H1 (cell line): ENCODE results near the gene ZGLP1. TPM values are rescaled to one million over a fixed set of nuclear protein-coding genes. Genes with fewer than 3 reads are reported as not detected.

ENCODE experiments used
- CTCF ChIA-PET: fragments of 300-600 bp; sonication (Branson Sonifier 250); formaldehyde crosslinking; loops from one replicate; lab custom pipeline; 2021; ENCODE audit not compliant: partially characterized antibody; lab: Charles Lee
- POLR2A ChIA-PET: fragments of 300-600 bp; sonication (Branson Sonifier 250); formaldehyde crosslinking; loops from one replicate; lab custom pipeline; 2021; ENCODE audit warnings: inconsistent platforms; ENCODE audit not compliant: partially characterized antibody; lab: Charles Lee
- DNase-seq, 2 experiments: peaks; one replicate each; pipeline versions ENCODE4 v3.0.0 to v3.0.0-alpha.2; 2010 to 2022; ENCODE audit warnings: low spot score in 2 of 2, low read depth in 1 of 2, mixed read lengths in 1 of 2
- FAIRE-seq: peaks from 2 replicates; lab custom pipeline; 2011; peaks lifted over from hg19 to GRCh38; lab: Jason Lieb, UNC
- H2AFZ ChIP-seq: 2 replicates; pipeline ENCODE4 v1.8.1; 2012; ENCODE audit warnings: low read length, inconsistent platforms
- H2AK5ac ChIP-seq: 2 replicates; pipeline ENCODE4 v1.6.1; 2013; ENCODE audit warnings: low read depth, low read length
- H2BK120ac ChIP-seq: replicated peaks from 2 replicates; pipeline ENCODE3; 2013; ENCODE audit warnings: low read depth, low read length, inconsistent platforms
- H2BK12ac ChIP-seq: 2 replicates; pipeline ENCODE4 v1.6.1; 2013; ENCODE audit warnings: low read depth, low read length
- H2BK15ac ChIP-seq: 2 replicates; pipeline ENCODE4 v1.6.1; 2013; ENCODE audit warnings: low read length
- H2BK20ac ChIP-seq: 2 replicates; pipeline ENCODE4 v1.6.1; 2013; ENCODE audit warnings: low read length
- H2BK5ac ChIP-seq: 2 replicates; pipeline ENCODE4 v1.6.1; 2013; ENCODE audit warnings: low read depth, low read length
- H3K14ac ChIP-seq: 2 replicates; pipeline ENCODE4 v1.6.1; 2013; ENCODE audit warnings: inconsistent platforms; ENCODE audit not compliant: insufficient read length
- H3K18ac ChIP-seq: 2 replicates; pipeline ENCODE4 v1.6.1; 2013; ENCODE audit warnings: low read length; ENCODE audit errors: extremely low read depth
- H3K23ac ChIP-seq: 2 replicates; pipeline ENCODE4 v1.6.1; 2013; ENCODE audit warnings: inconsistent platforms; ENCODE audit not compliant: insufficient read length
- H3K23me2 ChIP-seq: 2 replicates; pipeline ENCODE4 v1.6.1; 2013; ENCODE audit warnings: low read depth, low read length
- H3K27ac ChIP-seq: 2 replicates; pipeline ENCODE4 v1.6.1; 2011; ENCODE audit warnings: low read depth, low read length, inconsistent platforms
- H3K27me3 ChIP-seq, 4 experiments: replicated peaks in 1 of 4; 1 replicate in 1 of 4; 2 replicates in 3 of 4; pipeline versions ENCODE4 v1.6.1 to v1.8.1; 2011 to 2013; ENCODE audit warnings: low read length in 3 of 4, mild to moderate bottlenecking in 3 of 4, inconsistent platforms in 2 of 4, mixed read lengths in 2 of 4, moderate library complexity in 1 of 4; ENCODE audit not compliant: control insufficient read depth in 3 of 4, insufficient read depth in 3 of 4; ENCODE audit errors: extremely low read depth in 1 of 4
- H3K36me3 ChIP-seq, 4 experiments: 2 replicates each; pipeline versions ENCODE4 v1.6.1 to v1.8.1; 2011 to 2013; ENCODE audit warnings: mild to moderate bottlenecking in 4 of 4, low read length in 3 of 4, moderate library complexity in 2 of 4, control low read depth in 1 of 4, inconsistent platforms in 1 of 4; ENCODE audit not compliant: insufficient read depth in 4 of 4, control insufficient read depth in 2 of 4
- H3K4ac ChIP-seq: replicated peaks from 2 replicates; pipeline ENCODE3; 2013; ENCODE audit warnings: low read length, low read depth, mixed read lengths, inconsistent platforms; ENCODE audit not compliant: insufficient read length
- H3K4me1 ChIP-seq, 4 experiments: replicated peaks in 1 of 4; 1 replicate in 1 of 4; 2 replicates in 3 of 4; pipeline versions ENCODE4 v1.6.1 to v1.8.1; 2011 to 2013; ENCODE audit warnings: low read length in 3 of 4, inconsistent platforms in 2 of 4, mixed read lengths in 1 of 4; ENCODE audit not compliant: insufficient read depth in 4 of 4, control insufficient read depth in 3 of 4
- H3K4me2 ChIP-seq, 2 experiments: 2 replicates each; pipeline versions ENCODE4 v1.6.1 to v1.8.1; 2011 to 2013; ENCODE audit warnings: low read depth in 2 of 2, low read length in 2 of 2, control low read depth in 1 of 2, inconsistent platforms in 1 of 2, mild to moderate bottlenecking in 1 of 2; ENCODE audit not compliant: insufficient read depth in 1 of 2
- H3K4me3 ChIP-seq, 4 experiments: fragments of 200-600, 300-600 bp in 1 of 4; sonication (generic), shearing (Covaris generic), sonication (Bioruptor Twin) in 1 of 4; 2 replicates each; pipeline versions ENCODE4 v1.5.1 to v1.8.1; 2011 to 2016; ENCODE audit warnings: low read length in 4 of 4, low read depth in 3 of 4, control low read depth in 2 of 4, inconsistent platforms in 2 of 4, mild to moderate bottlenecking in 2 of 4, mixed read lengths in 1 of 4, moderate library complexity in 1 of 4; ENCODE audit not compliant: insufficient read depth in 2 of 4; ENCODE audit errors: extremely low read depth in 1 of 4
- H3K56ac ChIP-seq: replicated peaks from 2 replicates; pipeline ENCODE3; 2013; ENCODE audit warnings: low read depth, mild to moderate bottlenecking, mixed read lengths, low read length, inconsistent platforms; ENCODE audit not compliant: insufficient read length
- H3K79me1 ChIP-seq: 2 replicates; pipeline ENCODE4 v1.6.1; 2013; ENCODE audit warnings: low read depth, low read length, control low read depth
- H3K79me2 ChIP-seq, 2 experiments: 2 replicates each; pipeline versions ENCODE4 v1.6.1 to v1.8.1; 2012 to 2013; ENCODE audit warnings: low read length in 2 of 2, mild to moderate bottlenecking in 2 of 2, inconsistent platforms in 1 of 2; ENCODE audit not compliant: insufficient read depth in 2 of 2, control insufficient read depth in 1 of 2
- H3K9ac ChIP-seq, 4 experiments: replicated peaks in 1 of 4; 1 replicate in 1 of 4; 2 replicates in 3 of 4; pipeline versions ENCODE4 v1.6.1 to v1.8.1; 2011 to 2013; ENCODE audit warnings: low read depth in 3 of 4, low read length in 3 of 4, control low read depth in 2 of 4, mild to moderate bottlenecking in 2 of 4, moderate library complexity in 2 of 4, inconsistent platforms in 1 of 4; ENCODE audit errors: extremely low read depth in 1 of 4
- H3K9me3 ChIP-seq, 2 experiments: 2 replicates each; pipeline versions ENCODE4 v1.6.1 to v1.8.1; 2012 to 2013; ENCODE audit warnings: mild to moderate bottlenecking in 2 of 2, moderate library complexity in 2 of 2, control low read depth in 1 of 2, inconsistent platforms in 1 of 2, low read depth in 1 of 2, low read length in 1 of 2, mixed read lengths in 1 of 2; ENCODE audit not compliant: insufficient read depth in 2 of 2
- H4K20me1 ChIP-seq, 2 experiments: replicated peaks in 1 of 2; 2 replicates each; pipeline versions ENCODE3 to v1.8.1; 2011 to 2013; ENCODE audit warnings: inconsistent platforms in 2 of 2, low read length in 2 of 2, mild to moderate bottlenecking in 1 of 2; ENCODE audit not compliant: insufficient read depth in 2 of 2, control insufficient read depth in 1 of 2
- H4K5ac ChIP-seq: 2 replicates; pipeline ENCODE4 v1.6.1; 2013; ENCODE audit warnings: low read length, low read depth, mixed read lengths, inconsistent platforms; ENCODE audit not compliant: insufficient read length
- H4K8ac ChIP-seq: 2 replicates; pipeline ENCODE4 v1.8.0; 2013; ENCODE audit warnings: mild to moderate bottlenecking, moderate library complexity, low read length, inconsistent platforms; ENCODE audit not compliant: insufficient read depth; ENCODE audit errors: extremely low read depth
- H4K91ac ChIP-seq: replicated peaks from 2 replicates; pipeline ENCODE3; 2013; ENCODE audit warnings: low read length, mixed read lengths, inconsistent platforms; ENCODE audit not compliant: insufficient read length
- ASH2L ChIP-seq: fragments of 200-600, 300-600 bp; sonication (generic); IDR thresholded peaks from one replicate; pipeline ENCODE4 v1.7.1; 2017; ENCODE audit warnings: low read length
- CHD2 ChIP-seq: IDR thresholded peaks from 2 replicates; pipeline ENCODE4 v1.6.1; 2012; ENCODE audit warnings: low read length, improper control_type of control experiment
- CTBP2 ChIP-seq: IDR thresholded peaks from 2 replicates; pipeline ENCODE4 v1.7.0; 2011; ENCODE audit warnings: borderline replicate concordance, mild to moderate bottlenecking, moderate library complexity, mixed read lengths, low read length; ENCODE audit not compliant: insufficient read depth, insufficient read length
- EP300 ChIP-seq, 2 experiments: IDR thresholded peaks; 1 replicate in 1 of 2; 2 replicates in 1 of 2; pipeline ENCODE4 v1.6.1; 2011 to 2012; ENCODE audit warnings: low read depth in 2 of 2, low read length in 2 of 2, mild to moderate bottlenecking in 2 of 2, borderline replicate concordance in 1 of 2, inconsistent platforms in 1 of 2, moderate library complexity in 1 of 2
- MAFK ChIP-seq: IDR thresholded peaks from 2 replicates; pipeline ENCODE4 v1.6.1; 2012; ENCODE audit warnings: low read depth, mild to moderate bottlenecking, improper control_type of control experiment, low read length
- SIX5 ChIP-seq: IDR thresholded peaks from 2 replicates; pipeline ENCODE4 v1.6.1; 2011; ENCODE audit warnings: mild to moderate bottlenecking, low read depth, low read length
- TAF7 ChIP-seq: optimal IDR thresholded peaks from 2 replicates; pipeline ENCODE3; 2011; ENCODE audit warnings: low read depth, mild to moderate bottlenecking, inconsistent platforms, low read length, moderate library complexity, borderline replicate concordance
- WGBS, 2 experiments: shearing (Covaris generic) in 1 of 2; methylation state at CpG; one replicate each; pipeline versions ENCODE4 v1.1.6 to v1.1.7; 2013 to 2015; ENCODE audit warnings: low lambda C conversion rate in 2 of 2, mixed read lengths in 2 of 2, inconsistent platforms in 1 of 2, low coverage in 1 of 2, missing lambda C conversion rate in 1 of 2; ENCODE audit not compliant: insufficient replicate concordance in 2 of 2, insufficient coverage in 1 of 2, insufficient read length in 1 of 2; ENCODE audit errors: extremely low coverage in 1 of 2, missing lambda C conversion rate in 1 of 2; 5-methylcytosine and 5-hydroxymethylcytosine counted together
- polyA plus RNA-seq, 7 experiments: library from polyadenylated mRNA; depleted of rRNA in 3 of 7; stranded (reverse) in 5 of 7; unstranded in 2 of 7; fragments of >200 nt in 5 of 7; fragments of 200-250 nt in 2 of 7; gene quantifications; 1 replicate in 5 of 7; 2 replicates in 1 of 7; 4 replicates in 1 of 7; pipeline versions ENCODE4 v1.2.1 to v1.2.3, GENCODE V29; 2011 to 2013; ENCODE audit warnings: missing spikeins in 2 of 7, mixed read lengths in 2 of 7
- total RNA-seq: library from RNA; stranded (reverse); fragmentation: NEBNext Ultra II Directional; extraction: Animal tissue kit (Norgen Biotek cat#: 25700); gene quantifications from 2 replicates; pipeline ENCODE4 v1.2.1, GENCODE V29; 2021
- TF ChIP-seq, protein P1 (sequence below): IDR thresholded peaks from 2 replicates; pipeline ENCODE4 v1.6.1; 2011; ENCODE audit warnings: low read length, improper control_type of control experiment
- TF ChIP-seq, protein P2 (sequence below), 3 experiments: IDR thresholded peaks; 1 replicate in 2 of 3; 2 replicates in 1 of 3; pipeline versions ENCODE4 v1.5.1 to v1.6.1; 2011; ENCODE audit warnings: low read length in 3 of 3, mild to moderate bottlenecking in 3 of 3, inconsistent platforms in 2 of 3, low read depth in 1 of 3, moderate library complexity in 1 of 3; ENCODE audit not compliant: insufficient read depth in 1 of 3; ENCODE audit errors: control extremely low read depth in 1 of 3

Gene ZGLP1
- total and polyA plus RNA-seq, 2 of the 8 experiments (the other 6 are each of a cell fraction or from before 2014, with no cell fraction given), result 4.2 to 5.1 TPM

DNA sequence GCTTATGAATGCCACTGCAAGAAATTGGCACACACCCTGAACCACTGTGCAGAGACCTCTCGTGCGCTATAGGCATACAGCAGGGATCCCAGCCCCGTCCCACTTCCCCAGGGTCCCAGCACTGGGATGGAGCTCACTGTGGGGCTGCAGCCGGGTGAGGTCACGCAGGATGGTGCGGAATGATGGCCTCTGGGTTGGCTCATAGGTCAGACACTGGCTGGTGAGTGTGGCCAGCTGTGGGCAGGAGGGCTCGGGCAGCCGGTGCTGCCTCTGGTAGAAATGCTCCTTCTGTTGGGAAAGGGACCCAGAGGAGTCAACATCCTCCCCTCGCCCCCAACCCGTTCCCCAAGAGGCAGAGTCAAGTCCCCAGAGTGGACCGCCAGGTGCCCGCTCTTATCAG, 46.8 kb upstream of the ZGLP1 start:
- no peaks in the 10 kb centered on the region for H3K27me3 ChIP-seq
- H4K20me1 ChIP-seq, result peaks cover 0 to 1% of the 10 kb centered on the region in 2 experiments
- no peak overlapping the region for H3K27ac ChIP-seq
- FAIRE-seq (no peak), DNase-seq (no peak)
- H2AFZ ChIP-seq, result no peak overlapping the region
- ChIA-PET POLR2A (interaction anchor here (0.9 kb wide), 1 partner anchor 12 kb away, joined by 3 read pairs; no protein-coding TSS in a partner anchor), CTCF (interaction anchor here (0.8 to 1.6 kb wide), 4 partner anchors 32 to 356 kb away, joined by 3 to 5 read pairs (median 4); no protein-coding TSS in a partner anchor)
- peaks cover 18% of the 10 kb centered on the region for H3K23me2 ChIP-seq
- H2BK20ac ChIP-seq, result no peak overlapping the region
- peaks cover 0 to 11% (median 8%) of the 10 kb centered on the region in 4 experiments; a peak in 5 of 7 replicates for H3K4me1 ChIP-seq
- no peak overlapping the region for H3K4ac ChIP-seq
- H3K4me3 ChIP-seq, result no peak overlapping the region
- H3K9ac ChIP-seq, result no peak overlapping the region
- H2BK12ac ChIP-seq, result no peak overlapping the region
- H3K4me2 ChIP-seq, result no peak overlapping the region
- no peak overlapping the region for H2AK5ac ChIP-seq
- no peaks in the 10 kb centered on the region for H3K79me1 ChIP-seq
- no peak overlapping the region for H3K14ac ChIP-seq
- H2BK15ac ChIP-seq, result no peak overlapping the region
- no peak overlapping the region for H4K8ac ChIP-seq
- no peak overlapping the region for H3K18ac ChIP-seq
- no peak overlapping the region for H2BK5ac ChIP-seq
- no peak overlapping the region for H4K91ac ChIP-seq
- H3K36me3 ChIP-seq, result peaks cover 0 to 6% (median 0%) of the 10 kb centered on the region in 4 experiments; a peak in 2 of 8 replicates
- H3K9me3 ChIP-seq, result no peaks in the 10 kb centered on the region
- no peak overlapping the region for H3K56ac ChIP-seq
- H2BK120ac ChIP-seq, result no peak overlapping the region
- no peaks in the 10 kb centered on the region for H3K79me2 ChIP-seq
- H4K5ac ChIP-seq, result no peak overlapping the region
- no peak overlapping the region for H3K23ac ChIP-seq
- WGBS, 2 experiments, result 97% methylated on average over 12 of the region's 12 CpGs; no CpG with 5 or more reads in 1 of the 2 experiments
- no peak for TF ChIP-seq SIX5
- TF ChIP-seq, protein P1, sequence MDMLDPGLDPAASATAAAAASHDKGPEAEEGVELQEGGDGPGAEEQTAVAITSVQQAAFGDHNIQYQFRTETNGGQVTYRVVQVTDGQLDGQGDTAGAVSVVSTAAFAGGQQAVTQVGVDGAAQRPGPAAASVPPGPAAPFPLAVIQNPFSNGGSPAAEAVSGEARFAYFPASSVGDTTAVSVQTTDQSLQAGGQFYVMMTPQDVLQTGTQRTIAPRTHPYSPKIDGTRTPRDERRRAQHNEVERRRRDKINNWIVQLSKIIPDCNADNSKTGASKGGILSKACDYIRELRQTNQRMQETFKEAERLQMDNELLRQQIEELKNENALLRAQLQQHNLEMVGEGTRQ, result no peak
- no peak for TF ChIP-seq ASH2L
- TF ChIP-seq CHD2, result no peak
- no peak for TF ChIP-seq CTBP2
- no peak for TF ChIP-seq MAFK
- TF ChIP-seq TAF7, result no peak
- no peak for TF ChIP-seq EP300 (IDR thresholded peaks at IDR 0.05; ENCODE audit: borderline replicate concordance in 1 of 2, low read depth in 2 of 2, low read length in 2 of 2)
- TF ChIP-seq, protein P2, sequence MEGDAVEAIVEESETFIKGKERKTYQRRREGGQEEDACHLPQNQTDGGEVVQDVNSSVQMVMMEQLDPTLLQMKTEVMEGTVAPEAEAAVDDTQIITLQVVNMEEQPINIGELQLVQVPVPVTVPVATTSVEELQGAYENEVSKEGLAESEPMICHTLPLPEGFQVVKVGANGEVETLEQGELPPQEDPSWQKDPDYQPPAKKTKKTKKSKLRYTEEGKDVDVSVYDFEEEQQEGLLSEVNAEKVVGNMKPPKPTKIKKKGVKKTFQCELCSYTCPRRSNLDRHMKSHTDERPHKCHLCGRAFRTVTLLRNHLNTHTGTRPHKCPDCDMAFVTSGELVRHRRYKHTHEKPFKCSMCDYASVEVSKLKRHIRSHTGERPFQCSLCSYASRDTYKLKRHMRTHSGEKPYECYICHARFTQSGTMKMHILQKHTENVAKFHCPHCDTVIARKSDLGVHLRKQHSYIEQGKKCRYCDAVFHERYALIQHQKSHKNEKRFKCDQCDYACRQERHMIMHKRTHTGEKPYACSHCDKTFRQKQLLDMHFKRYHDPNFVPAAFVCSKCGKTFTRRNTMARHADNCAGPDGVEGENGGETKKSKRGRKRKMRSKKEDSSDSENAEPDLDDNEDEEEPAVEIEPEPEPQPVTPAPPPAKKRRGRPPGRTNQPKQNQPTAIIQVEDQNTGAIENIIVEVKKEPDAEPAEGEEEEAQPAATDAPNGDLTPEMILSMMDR (IDR thresholded peaks at IDR 0.05; ENCODE audit: control extremely low read depth in 1 of 3, insufficient read depth in 1 of 3, low read depth in 1 of 3, low read length in 3 of 3), result no peak
